GM12873 (cell line): Measurements from ENCODE around the gene DNAJB1.

Experiments used
- TF ChIP-seq, protein P1 (sequence below): IDR thresholded peaks from 2 replicates; pipeline ENCODE4 v1.5.1; 2012; ENCODE audit warnings: low read depth, mild to moderate bottlenecking, moderate library complexity, low read length, control low read depth; ENCODE audit not compliant: insufficient read depth; ENCODE audit errors: missing control alignments

The DNAJB1 gene

DNA sequence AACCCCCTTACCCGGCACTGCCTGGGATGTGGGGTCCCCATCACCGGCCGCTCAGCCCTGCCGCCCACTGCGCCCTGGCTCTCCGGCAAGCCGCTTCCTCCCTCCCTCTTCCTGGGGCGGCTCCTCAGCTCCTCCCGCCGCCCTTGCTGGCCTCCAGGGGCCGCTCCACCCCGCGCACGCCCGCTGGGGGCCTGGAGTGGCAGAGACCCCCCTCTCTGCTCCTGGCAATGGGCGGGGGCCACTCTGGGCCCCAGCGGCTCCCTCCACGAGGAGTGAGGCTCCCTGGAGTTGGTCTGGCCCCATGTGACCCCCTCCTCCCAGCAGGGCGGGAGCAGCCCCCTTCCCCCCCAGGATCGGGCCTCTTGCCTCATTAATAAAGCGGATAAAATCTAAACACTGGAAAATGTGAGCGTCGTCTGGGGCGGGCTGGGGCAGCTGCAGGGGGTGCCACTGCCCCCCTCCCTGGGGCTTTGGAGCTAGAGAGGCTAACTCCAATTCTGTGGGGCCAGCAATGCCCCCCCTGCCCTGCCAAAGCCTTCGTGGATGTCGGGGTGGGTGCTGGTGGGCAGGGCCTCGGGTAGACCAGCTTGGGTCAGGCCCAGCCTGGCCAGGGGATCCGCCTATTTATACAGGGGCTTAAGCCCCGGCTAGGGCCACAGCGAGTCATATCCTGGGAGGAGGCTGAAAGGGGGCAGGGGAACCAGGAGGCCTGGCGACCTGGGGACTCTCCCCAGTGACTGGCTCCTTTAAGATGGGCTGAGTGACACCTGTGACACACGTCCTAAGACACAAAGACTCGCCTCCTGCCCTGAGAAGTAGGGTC, 42.7 kb downstream of the DNAJB1 start, which contains the start of gene PTGER1:
Gene PTGER1, minus strand, starts transcription at position 104 of the 823 bp plus-strand sequence. CDS start 1,034 bp downstream, outside the sequence.
- TF ChIP-seq, protein P1, sequence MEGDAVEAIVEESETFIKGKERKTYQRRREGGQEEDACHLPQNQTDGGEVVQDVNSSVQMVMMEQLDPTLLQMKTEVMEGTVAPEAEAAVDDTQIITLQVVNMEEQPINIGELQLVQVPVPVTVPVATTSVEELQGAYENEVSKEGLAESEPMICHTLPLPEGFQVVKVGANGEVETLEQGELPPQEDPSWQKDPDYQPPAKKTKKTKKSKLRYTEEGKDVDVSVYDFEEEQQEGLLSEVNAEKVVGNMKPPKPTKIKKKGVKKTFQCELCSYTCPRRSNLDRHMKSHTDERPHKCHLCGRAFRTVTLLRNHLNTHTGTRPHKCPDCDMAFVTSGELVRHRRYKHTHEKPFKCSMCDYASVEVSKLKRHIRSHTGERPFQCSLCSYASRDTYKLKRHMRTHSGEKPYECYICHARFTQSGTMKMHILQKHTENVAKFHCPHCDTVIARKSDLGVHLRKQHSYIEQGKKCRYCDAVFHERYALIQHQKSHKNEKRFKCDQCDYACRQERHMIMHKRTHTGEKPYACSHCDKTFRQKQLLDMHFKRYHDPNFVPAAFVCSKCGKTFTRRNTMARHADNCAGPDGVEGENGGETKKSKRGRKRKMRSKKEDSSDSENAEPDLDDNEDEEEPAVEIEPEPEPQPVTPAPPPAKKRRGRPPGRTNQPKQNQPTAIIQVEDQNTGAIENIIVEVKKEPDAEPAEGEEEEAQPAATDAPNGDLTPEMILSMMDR = peak; percentile 27

- TF ChIP-seq, protein P1 = no peak
These were observed 43.4 kb downstream of the DNAJB1 start for GRCh38 chr19:14474827-14475226.

GRCh38 chr19:14473978-14474578, 44.1 kb downstream of the DNAJB1 start:
- TF ChIP-seq, protein P1 = no peak

GRCh38 chr19:14473073-14473977, 44.9 kb downstream of the DNAJB1 start:
- TF ChIP-seq, protein P1 = no peak

DNA sequence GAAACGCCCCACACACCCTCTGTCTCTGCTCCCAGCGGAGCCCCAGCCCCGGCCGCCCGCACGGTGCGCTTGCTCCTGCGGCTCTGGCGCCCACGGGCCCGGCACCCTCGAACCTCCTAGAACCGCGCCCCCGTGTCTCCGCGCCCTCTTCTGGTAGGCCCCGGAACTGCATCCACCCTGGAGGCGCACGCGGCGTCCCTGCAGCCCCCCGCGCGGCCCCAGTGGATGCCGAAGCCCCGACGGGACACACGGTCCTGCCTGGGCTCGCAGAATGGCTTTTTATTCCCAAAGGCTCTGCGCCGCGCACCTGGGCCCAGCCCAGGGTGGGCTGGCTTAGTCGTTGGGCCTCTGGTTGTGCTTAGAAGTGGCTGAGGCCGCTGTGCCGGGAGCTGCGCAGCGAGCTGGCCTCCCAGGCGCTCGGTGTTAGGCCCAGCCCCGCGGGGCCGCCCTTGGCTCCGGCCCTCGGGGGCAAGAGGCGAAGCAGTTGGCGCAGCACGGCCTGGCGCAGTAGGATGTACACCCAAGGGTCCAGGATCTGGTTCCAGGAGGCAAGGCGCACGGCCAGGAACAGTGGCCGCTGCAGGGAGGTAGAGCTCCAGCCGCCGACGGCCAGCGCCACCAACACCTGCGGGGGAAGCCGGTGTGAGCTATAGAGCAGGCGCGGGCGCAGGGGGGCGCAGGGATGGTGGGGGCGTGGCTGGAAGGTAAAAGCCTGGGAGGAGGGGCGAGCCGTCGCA, 45.8 kb downstream of the DNAJB1 start:
- TF ChIP-seq, protein P1 = peak; percentile 87

- TF ChIP-seq, protein P1 = no peak
These were observed 46.6 kb downstream of the DNAJB1 start for GRCh38 chr19:14471436-14472187.
